HepG2 (cell line): ENCODE measurements around the gene ZCCHC10. TPM values are rescaled to one million over a fixed set of nuclear protein-coding genes. Genes with fewer than 3 reads are reported as not detected.

ENCODE experiments used
- DNMT1 ChIP-seq: sonication (generic); formaldehyde crosslinking; IDR thresholded peaks from 2 replicates; pipeline ENCODE4 v1.5.1; 2020; ENCODE audit warnings: mild to moderate bottlenecking, missing genetic modification reagents
- GFI1 ChIP-seq: sonication (generic); formaldehyde crosslinking; IDR thresholded peaks from 2 replicates; pipeline ENCODE4 v1.5.0; 2020; ENCODE audit warnings: missing genetic modification reagents, mild to moderate bottlenecking, borderline replicate concordance
- MEF2D ChIP-seq: sonication (generic); formaldehyde crosslinking; IDR thresholded peaks from 2 replicates; pipeline ENCODE4 v1.5.1; 2020; ENCODE audit warnings: mild to moderate bottlenecking, missing genetic modification reagents
- NFE2L2 ChIP-seq: fragments of 150-350 bp; IDR thresholded peaks from 2 replicates; pipeline ENCODE4 v1.6.1; 2014; ENCODE audit warnings: low read length
- SCMH1 ChIP-seq: sonication (generic); formaldehyde crosslinking; IDR thresholded peaks from 2 replicates; pipeline ENCODE4 v1.9.0; 2021; ENCODE audit warnings: missing genetic modification reagents, mild to moderate bottlenecking, borderline replicate concordance
- SPEN ChIP-seq: sonication (generic); formaldehyde crosslinking; IDR thresholded peaks from 2 replicates; pipeline ENCODE4 v1.5.1; 2020; ENCODE audit warnings: low read depth, mild to moderate bottlenecking, missing genetic modification reagents
- polyA plus RNA-seq, 8 experiments: library from polyadenylated mRNA; depleted of rRNA in 3 of 8; stranded (reverse) in 7 of 8; unstranded in 1 of 8; fragments of >200 nt; fragmentation: Illumina TruSeq in 4 of 8; extraction: Trizol in 4 of 8; gene quantifications; 2 replicates each; pipeline versions ENCODE4 v1.2.1 to v1.2.3, GENCODE V29; 2011 to 2016; ENCODE audit warnings: low read depth in 4 of 8, missing spikeins in 1 of 8, mixed read lengths in 1 of 8; ENCODE audit not compliant: insufficient read depth in 1 of 8
- total RNA-seq, 5 experiments: library from RNA; depleted of rRNA; stranded (reverse); fragments of >200 nt; fragmentation: Illumina TruSeq; extraction: Trizol; gene quantifications; 2 replicates each; pipeline ENCODE4 v1.2.3, GENCODE V29; 2016; ENCODE audit warnings: low read depth in 1 of 5
- TF ChIP-seq, protein P1 (sequence below): fragments of 450-650 bp; IDR thresholded peaks from 2 replicates; pipeline ENCODE4 v1.6.1; 2017; ENCODE audit warnings: mild to moderate bottlenecking
- TF ChIP-seq, protein P2 (sequence below): sonication (generic); formaldehyde crosslinking; conservative IDR thresholded peaks from 2 replicates; pipeline ENCODE4 v1.4.0; 2020; ENCODE audit warnings: missing genetic modification reagents
- TF ChIP-seq, protein P3 (sequence below), 2 experiments: sonication (generic) in 1 of 2; formaldehyde crosslinking in 1 of 2; IDR thresholded peaks; 2 replicates each; pipeline versions ENCODE4 v1.6.1 to v1.9.0; 2014 to 2022; ENCODE audit warnings: antibody characterized with exemption in 1 of 2, borderline replicate concordance in 1 of 2, inconsistent platforms in 1 of 2, low read depth in 1 of 2, missing genetic modification reagents in 1 of 2

Gene ZCCHC10
- total and polyA plus RNA-seq, 2 of the 13 experiments (the other 11 are each of a cell fraction or from before 2014, with no cell fraction given) = 40.7 to 48.2 TPM

DNA sequence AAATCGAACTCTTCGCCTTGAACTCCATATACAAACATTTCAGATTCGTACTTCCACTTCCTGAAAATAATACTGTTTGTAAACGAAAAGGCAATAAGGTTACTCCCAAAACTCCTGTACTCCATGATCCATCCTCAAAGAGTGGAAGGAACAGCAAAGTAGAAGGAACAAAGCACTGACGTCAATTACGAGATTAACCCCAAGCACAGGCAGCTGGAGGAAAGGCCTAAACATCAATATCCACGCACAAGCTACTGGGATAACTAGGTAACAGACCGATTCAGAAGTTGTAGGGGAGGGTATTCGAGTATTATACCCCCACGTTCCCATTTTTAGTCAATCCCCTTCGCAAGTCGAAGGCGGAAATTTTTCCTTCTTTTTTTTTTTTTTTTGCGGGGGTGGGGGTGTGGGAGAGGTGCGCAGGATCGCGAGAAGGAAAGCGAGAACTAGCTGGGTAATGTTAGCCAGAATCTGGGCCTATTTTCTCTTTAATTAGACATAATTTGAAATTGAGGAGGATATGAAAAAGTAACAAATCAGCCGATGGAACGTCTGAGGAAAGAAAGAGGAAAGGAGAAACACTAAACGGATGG, 63.8 kb downstream of the ZCCHC10 start (continued):
- TF ChIP-seq, protein P1, sequence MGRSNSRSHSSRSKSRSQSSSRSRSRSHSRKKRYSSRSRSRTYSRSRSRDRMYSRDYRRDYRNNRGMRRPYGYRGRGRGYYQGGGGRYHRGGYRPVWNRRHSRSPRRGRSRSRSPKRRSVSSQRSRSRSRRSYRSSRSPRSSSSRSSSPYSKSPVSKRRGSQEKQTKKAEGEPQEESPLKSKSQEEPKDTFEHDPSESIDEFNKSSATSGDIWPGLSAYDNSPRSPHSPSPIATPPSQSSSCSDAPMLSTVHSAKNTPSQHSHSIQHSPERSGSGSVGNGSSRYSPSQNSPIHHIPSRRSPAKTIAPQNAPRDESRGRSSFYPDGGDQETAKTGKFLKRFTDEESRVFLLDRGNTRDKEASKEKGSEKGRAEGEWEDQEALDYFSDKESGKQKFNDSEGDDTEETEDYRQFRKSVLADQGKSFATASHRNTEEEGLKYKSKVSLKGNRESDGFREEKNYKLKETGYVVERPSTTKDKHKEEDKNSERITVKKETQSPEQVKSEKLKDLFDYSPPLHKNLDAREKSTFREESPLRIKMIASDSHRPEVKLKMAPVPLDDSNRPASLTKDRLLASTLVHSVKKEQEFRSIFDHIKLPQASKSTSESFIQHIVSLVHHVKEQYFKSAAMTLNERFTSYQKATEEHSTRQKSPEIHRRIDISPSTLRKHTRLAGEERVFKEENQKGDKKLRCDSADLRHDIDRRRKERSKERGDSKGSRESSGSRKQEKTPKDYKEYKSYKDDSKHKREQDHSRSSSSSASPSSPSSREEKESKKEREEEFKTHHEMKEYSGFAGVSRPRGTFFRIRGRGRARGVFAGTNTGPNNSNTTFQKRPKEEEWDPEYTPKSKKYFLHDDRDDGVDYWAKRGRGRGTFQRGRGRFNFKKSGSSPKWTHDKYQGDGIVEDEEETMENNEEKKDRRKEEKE = no peak
- TF ChIP-seq MEF2D (CRISPR knock-in tag) = no peak
- TF ChIP-seq SCMH1 (CRISPR knock-in tag) = no peak
- TF ChIP-seq GFI1 (CRISPR knock-in tag) = no peak
- TF ChIP-seq SPEN (CRISPR knock-in tag) = no peak
- TF ChIP-seq, protein P2, sequence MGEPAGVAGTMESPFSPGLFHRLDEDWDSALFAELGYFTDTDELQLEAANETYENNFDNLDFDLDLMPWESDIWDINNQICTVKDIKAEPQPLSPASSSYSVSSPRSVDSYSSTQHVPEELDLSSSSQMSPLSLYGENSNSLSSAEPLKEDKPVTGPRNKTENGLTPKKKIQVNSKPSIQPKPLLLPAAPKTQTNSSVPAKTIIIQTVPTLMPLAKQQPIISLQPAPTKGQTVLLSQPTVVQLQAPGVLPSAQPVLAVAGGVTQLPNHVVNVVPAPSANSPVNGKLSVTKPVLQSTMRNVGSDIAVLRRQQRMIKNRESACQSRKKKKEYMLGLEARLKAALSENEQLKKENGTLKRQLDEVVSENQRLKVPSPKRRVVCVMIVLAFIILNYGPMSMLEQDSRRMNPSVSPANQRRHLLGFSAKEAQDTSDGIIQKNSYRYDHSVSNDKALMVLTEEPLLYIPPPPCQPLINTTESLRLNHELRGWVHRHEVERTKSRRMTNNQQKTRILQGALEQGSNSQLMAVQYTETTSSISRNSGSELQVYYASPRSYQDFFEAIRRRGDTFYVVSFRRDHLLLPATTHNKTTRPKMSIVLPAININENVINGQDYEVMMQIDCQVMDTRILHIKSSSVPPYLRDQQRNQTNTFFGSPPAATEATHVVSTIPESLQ = no peak
- no peak for TF ChIP-seq DNMT1
- no peak for TF ChIP-seq NFE2L2
- TF ChIP-seq, protein P3, sequence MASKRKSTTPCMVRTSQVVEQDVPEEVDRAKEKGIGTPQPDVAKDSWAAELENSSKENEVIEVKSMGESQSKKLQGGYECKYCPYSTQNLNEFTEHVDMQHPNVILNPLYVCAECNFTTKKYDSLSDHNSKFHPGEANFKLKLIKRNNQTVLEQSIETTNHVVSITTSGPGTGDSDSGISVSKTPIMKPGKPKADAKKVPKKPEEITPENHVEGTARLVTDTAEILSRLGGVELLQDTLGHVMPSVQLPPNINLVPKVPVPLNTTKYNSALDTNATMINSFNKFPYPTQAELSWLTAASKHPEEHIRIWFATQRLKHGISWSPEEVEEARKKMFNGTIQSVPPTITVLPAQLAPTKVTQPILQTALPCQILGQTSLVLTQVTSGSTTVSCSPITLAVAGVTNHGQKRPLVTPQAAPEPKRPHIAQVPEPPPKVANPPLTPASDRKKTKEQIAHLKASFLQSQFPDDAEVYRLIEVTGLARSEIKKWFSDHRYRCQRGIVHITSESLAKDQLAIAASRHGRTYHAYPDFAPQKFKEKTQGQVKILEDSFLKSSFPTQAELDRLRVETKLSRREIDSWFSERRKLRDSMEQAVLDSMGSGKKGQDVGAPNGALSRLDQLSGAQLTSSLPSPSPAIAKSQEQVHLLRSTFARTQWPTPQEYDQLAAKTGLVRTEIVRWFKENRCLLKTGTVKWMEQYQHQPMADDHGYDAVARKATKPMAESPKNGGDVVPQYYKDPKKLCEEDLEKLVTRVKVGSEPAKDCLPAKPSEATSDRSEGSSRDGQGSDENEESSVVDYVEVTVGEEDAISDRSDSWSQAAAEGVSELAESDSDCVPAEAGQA (IDR thresholded peaks at IDR 0.05; ENCODE audit: low read depth) = no peak
- TF ChIP-seq, protein P3 (CRISPR knock-in tag; IDR thresholded peaks at IDR 0.05; ENCODE audit: borderline replicate concordance) = no peak
